Tibial nerve (tissue), 4 donors: Measurements from ENCODE around the gene RPUSD1.

Experiments
- EP300 ChIP-seq, 2 donors: sonication (generic); formaldehyde crosslinking; IDR thresholded peaks; one replicate each; pipeline ENCODE4 v1.6.1; 2017; ENCODE audit warnings: antibody characterized with exemption in 2 of 2, mild to moderate bottlenecking in 1 of 2
- POLR2A ChIP-seq, 2 donors: fragments of 450-650 bp; IDR thresholded peaks; one replicate each; pipeline ENCODE4 v1.6.1; 2017; ENCODE audit warnings: antibody characterized with exemption in 2 of 2, mild to moderate bottlenecking in 2 of 2, moderate library complexity in 2 of 2
- TF ChIP-seq, protein P1 (sequence below), 5 experiments: fragments of 200-600 bp in 3 of 5; fragments of 450-650 bp in 2 of 5; sonication (generic) in 3 of 5; IDR thresholded peaks; one replicate each; pipeline ENCODE4 v1.5.1; 2016 to 2019; ENCODE audit warnings: antibody characterized with exemption in 5 of 5, mild to moderate bottlenecking in 3 of 5, moderate library complexity in 2 of 5

DNA sequence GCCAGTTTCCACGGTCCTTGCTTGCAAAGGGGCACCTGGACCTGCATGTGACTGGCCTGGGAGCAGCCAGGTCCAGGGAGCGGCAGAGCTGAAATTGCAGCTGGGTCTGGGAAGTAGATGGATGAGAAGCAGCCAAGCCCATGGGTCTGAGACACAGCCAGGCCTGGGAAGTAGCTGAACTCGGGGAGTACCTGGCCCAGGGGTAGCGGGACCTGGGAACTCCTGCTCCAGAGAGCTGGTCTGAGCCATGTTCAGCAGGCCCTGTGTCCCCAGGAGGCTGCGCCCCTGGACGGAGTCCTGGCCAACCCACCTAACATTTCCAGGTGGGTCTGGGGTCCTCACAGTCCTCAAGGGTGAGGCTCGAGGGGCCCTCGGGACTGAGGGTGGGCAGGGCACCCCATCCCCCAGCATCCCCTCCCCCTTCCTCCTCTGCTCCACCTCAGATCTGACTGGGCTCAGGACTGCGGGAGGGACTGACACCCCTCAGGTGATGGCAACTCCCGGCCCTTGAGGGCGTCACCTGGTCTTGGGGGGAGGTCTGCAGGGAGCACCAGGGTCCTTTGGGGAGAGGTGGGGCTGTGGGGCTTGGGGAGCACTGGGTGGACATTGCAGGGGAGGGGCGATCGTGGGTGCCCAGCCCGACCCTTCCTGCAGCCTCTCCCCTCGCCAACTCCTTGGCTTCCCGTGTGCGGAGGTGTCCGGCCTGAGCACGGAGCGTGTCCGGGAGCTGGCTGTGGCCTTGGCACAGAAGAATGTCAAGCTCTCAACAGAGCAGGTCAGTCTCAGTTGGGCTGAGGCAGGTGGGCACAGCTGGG, 24.6 kb downstream of the RPUSD1 start:
- TF ChIP-seq, protein P1, sequence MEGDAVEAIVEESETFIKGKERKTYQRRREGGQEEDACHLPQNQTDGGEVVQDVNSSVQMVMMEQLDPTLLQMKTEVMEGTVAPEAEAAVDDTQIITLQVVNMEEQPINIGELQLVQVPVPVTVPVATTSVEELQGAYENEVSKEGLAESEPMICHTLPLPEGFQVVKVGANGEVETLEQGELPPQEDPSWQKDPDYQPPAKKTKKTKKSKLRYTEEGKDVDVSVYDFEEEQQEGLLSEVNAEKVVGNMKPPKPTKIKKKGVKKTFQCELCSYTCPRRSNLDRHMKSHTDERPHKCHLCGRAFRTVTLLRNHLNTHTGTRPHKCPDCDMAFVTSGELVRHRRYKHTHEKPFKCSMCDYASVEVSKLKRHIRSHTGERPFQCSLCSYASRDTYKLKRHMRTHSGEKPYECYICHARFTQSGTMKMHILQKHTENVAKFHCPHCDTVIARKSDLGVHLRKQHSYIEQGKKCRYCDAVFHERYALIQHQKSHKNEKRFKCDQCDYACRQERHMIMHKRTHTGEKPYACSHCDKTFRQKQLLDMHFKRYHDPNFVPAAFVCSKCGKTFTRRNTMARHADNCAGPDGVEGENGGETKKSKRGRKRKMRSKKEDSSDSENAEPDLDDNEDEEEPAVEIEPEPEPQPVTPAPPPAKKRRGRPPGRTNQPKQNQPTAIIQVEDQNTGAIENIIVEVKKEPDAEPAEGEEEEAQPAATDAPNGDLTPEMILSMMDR (IDR thresholded peaks at IDR 0.05) = no peak
- TF ChIP-seq EP300 (IDR thresholded peaks at IDR 0.05) = no peak
- no peak for TF ChIP-seq POLR2A (IDR thresholded peaks at IDR 0.05)
